CD14-positive monocyte (primary cell): ENCODE measurements around the gene ACSS1. TPM values are rescaled to one million over a fixed set of nuclear protein-coding genes. Genes with fewer than 3 reads are reported as not detected.

Experiments
- DNase-seq, 3 donors: peaks; one replicate each; pipeline ENCODE4 v3.0.0-alpha.2; 2011 to 2022
- H2AFZ ChIP-seq: 2 replicates; pipeline ENCODE4 v1.6.0; 2012; ENCODE audit warnings: mild to moderate bottlenecking, low read depth, low read length, inconsistent platforms; ENCODE audit not compliant: insufficient read depth, poor library complexity, severe bottlenecking
- H3K27ac ChIP-seq, 2 donors: 1 replicate in 1 of 2; 2 replicates in 1 of 2; pipeline ENCODE4 v1.5.1; 2012 to 2013; ENCODE audit warnings: low read length in 2 of 2, control low read depth in 1 of 2, inconsistent platforms in 1 of 2, low read depth in 1 of 2, mild to moderate bottlenecking in 1 of 2
- H3K27me3 ChIP-seq, 2 donors: one replicate each; pipeline versions ENCODE4 v1.6.0 to v1.6.1; 2011 to 2013; ENCODE audit warnings: low read length in 2 of 2; ENCODE audit not compliant: control insufficient read depth in 2 of 2, insufficient read depth in 2 of 2
- H3K36me3 ChIP-seq, 2 donors: replicated peaks in 1 of 2; 1 replicate in 1 of 2; 2 replicates in 1 of 2; pipeline versions ENCODE4 v1.5.1 to v1.6.1; 2012 to 2013; ENCODE audit warnings: low read length in 2 of 2, control low read depth in 1 of 2, inconsistent platforms in 1 of 2, mild to moderate bottlenecking in 1 of 2; ENCODE audit not compliant: insufficient read depth in 2 of 2, control insufficient read depth in 1 of 2
- H3K4me1 ChIP-seq, 2 donors: 1 replicate in 1 of 2; 2 replicates in 1 of 2; pipeline versions ENCODE4 v1.5.1 to v1.6.1; 2012 to 2013; ENCODE audit warnings: low read length in 2 of 2, control low read depth in 1 of 2, inconsistent platforms in 1 of 2, mild to moderate bottlenecking in 1 of 2, moderate library complexity in 1 of 2; ENCODE audit not compliant: insufficient read depth in 2 of 2, control insufficient read depth in 1 of 2
- H3K4me2 ChIP-seq: replicated peaks from 2 replicates; pipeline ENCODE3; 2012; ENCODE audit warnings: low read length, moderate library complexity, mild to moderate bottlenecking; ENCODE audit not compliant: poor library complexity, severe bottlenecking; ENCODE audit errors: extremely low read depth
- H3K4me3 ChIP-seq, 3 experiments: fragments of 200-600 bp in 1 of 3; sonication (generic) in 1 of 3; replicated peaks in 1 of 3; 1 replicate in 2 of 3; 2 replicates in 1 of 3; pipeline ENCODE4 v1.5.1; 2011 to 2013; ENCODE audit warnings: low read length in 3 of 3, mild to moderate bottlenecking in 3 of 3, control low read depth in 2 of 3, low read depth in 2 of 3, inconsistent platforms in 1 of 3, moderate library complexity in 1 of 3
- H3K79me2 ChIP-seq: 2 replicates; pipeline ENCODE4 v1.6.0; 2012; ENCODE audit warnings: mild to moderate bottlenecking, control low read depth, inconsistent platforms, low read length, moderate library complexity; ENCODE audit not compliant: insufficient read depth
- H3K9ac ChIP-seq: 2 replicates; pipeline ENCODE4 v1.6.0; 2017; ENCODE audit warnings: low read length, mild to moderate bottlenecking; ENCODE audit not compliant: insufficient read depth, poor library complexity, severe bottlenecking
- H3K9me3 ChIP-seq, 2 donors: replicated peaks in 1 of 2; 1 replicate in 1 of 2; 2 replicates in 1 of 2; pipeline versions ENCODE4 v1.5.1 to v1.6.1; 2012 to 2013; ENCODE audit warnings: low read length in 2 of 2, control low read depth in 1 of 2; ENCODE audit not compliant: control insufficient read depth in 1 of 2, insufficient read depth in 1 of 2
- H4K20me1 ChIP-seq: 2 replicates; pipeline ENCODE4 v1.6.0; 2012; ENCODE audit warnings: mild to moderate bottlenecking, low read length, control low read depth, moderate library complexity; ENCODE audit not compliant: insufficient read depth
- H3K27ac Mint-ChIP-seq, 7 donors: one replicate each; pipeline ENCODE4 v1.8.0; 2020; ENCODE audit warnings: mild to moderate bottlenecking in 7 of 7, mixed read lengths in 7 of 7, moderate library complexity in 6 of 7, inconsistent platforms in 2 of 7
- H3K27me3 Mint-ChIP-seq, 3 donors: one replicate each; pipeline ENCODE4 v1.8.0; 2021 to 2022; ENCODE audit warnings: low read depth in 3 of 3, mild to moderate bottlenecking in 3 of 3, mixed read lengths in 3 of 3, moderate library complexity in 3 of 3, inconsistent platforms in 1 of 3
- H3K36me3 Mint-ChIP-seq, 2 donors: one replicate each; pipeline ENCODE4 v1.8.0; 2020; ENCODE audit warnings: mixed read lengths in 2 of 2, inconsistent platforms in 1 of 2, mild to moderate bottlenecking in 1 of 2
- H3K4me1 Mint-ChIP-seq: one replicate; pipeline ENCODE4 v1.8.0; 2020; ENCODE audit warnings: mild to moderate bottlenecking, mixed read lengths
- H3K4me3 Mint-ChIP-seq, 2 donors: one replicate each; pipeline ENCODE4 v1.8.0; 2020; ENCODE audit warnings: mild to moderate bottlenecking in 2 of 2, mixed read lengths in 2 of 2, moderate library complexity in 1 of 2
- H3K9me3 Mint-ChIP-seq, 7 donors: one replicate each; pipeline ENCODE4 v1.8.0; 2020 to 2022; ENCODE audit warnings: mixed read lengths in 7 of 7, mild to moderate bottlenecking in 6 of 7, moderate library complexity in 6 of 7, inconsistent platforms in 2 of 7
- WGBS: methylation state at CpG from one replicate; pipeline ENCODE4 v1.1.5; 2013; ENCODE audit warnings: missing lambda C conversion rate; ENCODE audit not compliant: insufficient coverage; 5-methylcytosine and 5-hydroxymethylcytosine counted together
- intact Hi-C, 2 donors: fragments of 100-400 bp; cut with micrococcal nuclease; formaldehyde crosslinking; loops; one replicate each; pipeline versions ENCODE4 v1.15.0 to v1.15.1; 2023
- polyA plus RNA-seq, 3 donors: library from polyadenylated mRNA; depleted of rRNA in 1 of 3; unstranded in 2 of 3; stranded (reverse) in 1 of 3; fragments of 300-500 nt in 2 of 3; fragments of >200 nt in 1 of 3; fragmentation: Illumina TruSeq in 2 of 3; gene quantifications; 1 replicate in 2 of 3; 2 replicates in 1 of 3; pipeline ENCODE4 v1.2.3, GENCODE V29; 2012 to 2021
- TF ChIP-seq, protein P1 (sequence below): fragments of 200-600 bp; IDR thresholded peaks from one replicate; pipeline ENCODE4 v1.8.0; 2022; ENCODE audit warnings: antibody characterized with exemption, mild to moderate bottlenecking

Gene ACSS1
- polyA plus RNA-seq, 3 donors, result 26.6 to 32.0 (median 27.6) TPM

DNA sequence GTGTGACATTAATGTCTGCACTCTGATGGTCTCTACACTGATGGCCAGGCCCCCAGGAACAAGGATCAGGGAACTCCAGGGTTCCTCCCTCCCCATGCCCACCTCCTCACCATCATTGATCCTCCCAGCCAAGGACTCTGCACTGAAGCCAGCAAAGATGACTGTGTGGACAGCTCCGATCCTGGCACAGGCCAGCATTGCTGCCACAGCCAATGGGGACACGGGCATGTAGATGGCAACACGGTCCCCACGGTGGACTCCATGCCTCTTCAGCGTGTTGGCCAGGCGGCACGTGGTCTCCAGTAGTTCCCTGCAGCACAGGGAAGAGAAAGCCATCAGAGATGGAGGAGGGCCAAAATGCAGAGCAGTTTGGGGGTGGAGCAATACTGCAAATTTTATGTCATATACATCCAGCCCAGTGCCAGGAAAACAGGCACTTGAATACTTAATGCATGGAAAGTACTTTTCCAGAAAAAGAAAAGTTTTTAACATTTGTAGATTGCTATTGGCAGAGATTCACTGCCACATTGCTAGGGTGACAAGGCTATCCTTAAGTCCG lies 27.2 kb downstream of the ACSS1 start:
- Histone ChIP-seq H3K36me3 (peaks cover 10 to 25% of the 10 kb centered on the region in 2 donors), H3K27ac (no peak overlapping the region), H4K20me1 (peaks cover 7% of the 10 kb centered on the region), H3K4me3 (no peak overlapping the region), H3K27me3 (no peaks in the 10 kb centered on the region), H3K4me1 (no peaks in the 10 kb centered on the region), H3K9me3 (no peaks in the 10 kb centered on the region), H3K9ac (no peak overlapping the region), H2AFZ (no peak overlapping the region), H3K79me2 (no peaks in the 10 kb centered on the region), H3K4me2 (no peak overlapping the region)
- Mint-ChIP-seq H3K4me3 (no peak overlapping the region), H3K27me3 (no peaks in the 10 kb centered on the region), H3K27ac (peak overlapping the region in 2 of 7 donors; percentile 3 to 52), H3K36me3 (peaks cover 20 to 25% of the 10 kb centered on the region in 2 donors), H3K9me3 (no peaks in the 10 kb centered on the region), H3K4me1 (peaks cover 7% of the 10 kb centered on the region)
- DNase-seq, result no peak
- WGBS, result 95% methylated on average over 7 of the region's 8 CpGs
- intact Hi-C loops, result no loop called here
- TF ChIP-seq, protein P1, sequence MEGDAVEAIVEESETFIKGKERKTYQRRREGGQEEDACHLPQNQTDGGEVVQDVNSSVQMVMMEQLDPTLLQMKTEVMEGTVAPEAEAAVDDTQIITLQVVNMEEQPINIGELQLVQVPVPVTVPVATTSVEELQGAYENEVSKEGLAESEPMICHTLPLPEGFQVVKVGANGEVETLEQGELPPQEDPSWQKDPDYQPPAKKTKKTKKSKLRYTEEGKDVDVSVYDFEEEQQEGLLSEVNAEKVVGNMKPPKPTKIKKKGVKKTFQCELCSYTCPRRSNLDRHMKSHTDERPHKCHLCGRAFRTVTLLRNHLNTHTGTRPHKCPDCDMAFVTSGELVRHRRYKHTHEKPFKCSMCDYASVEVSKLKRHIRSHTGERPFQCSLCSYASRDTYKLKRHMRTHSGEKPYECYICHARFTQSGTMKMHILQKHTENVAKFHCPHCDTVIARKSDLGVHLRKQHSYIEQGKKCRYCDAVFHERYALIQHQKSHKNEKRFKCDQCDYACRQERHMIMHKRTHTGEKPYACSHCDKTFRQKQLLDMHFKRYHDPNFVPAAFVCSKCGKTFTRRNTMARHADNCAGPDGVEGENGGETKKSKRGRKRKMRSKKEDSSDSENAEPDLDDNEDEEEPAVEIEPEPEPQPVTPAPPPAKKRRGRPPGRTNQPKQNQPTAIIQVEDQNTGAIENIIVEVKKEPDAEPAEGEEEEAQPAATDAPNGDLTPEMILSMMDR, result no peak

DNA sequence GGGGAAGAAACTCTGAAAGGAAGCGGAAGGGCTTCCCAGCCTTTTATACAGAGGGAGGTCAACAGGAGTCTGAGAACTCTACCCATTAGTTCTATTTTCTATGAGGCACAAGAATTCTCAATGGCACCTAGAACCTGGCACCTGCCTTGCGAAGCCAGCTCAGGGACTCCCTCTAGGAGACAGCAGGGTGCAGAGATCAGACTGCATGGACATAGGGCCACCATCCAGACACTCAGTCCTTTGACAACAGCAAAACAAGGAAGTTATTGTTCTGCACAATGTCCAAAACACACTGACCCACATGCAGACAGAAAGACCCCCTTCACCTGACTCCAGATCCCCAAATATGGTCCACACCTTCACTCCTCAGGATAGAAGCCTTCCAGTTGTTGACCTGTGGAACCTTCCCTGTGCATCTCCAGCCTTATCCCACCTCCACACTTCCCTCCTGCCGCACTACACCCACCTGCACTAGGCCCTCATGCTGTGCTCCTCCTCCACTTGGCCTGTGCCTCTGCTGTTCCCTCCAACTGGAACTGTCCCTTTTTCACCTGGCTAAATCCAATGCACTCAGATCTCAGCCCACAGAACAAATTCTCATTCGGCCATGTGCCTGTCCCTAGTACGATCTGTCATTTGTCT lies 27.8 kb downstream of the ACSS1 start:
- Histone ChIP-seq H3K4me3 (no peak overlapping the region), H3K9ac (no peak overlapping the region), H3K4me1 (no peaks in the 10 kb centered on the region), H4K20me1 (peaks cover 12% of the 10 kb centered on the region), H3K9me3 (no peaks in the 10 kb centered on the region), H2AFZ (no peak overlapping the region), H3K27ac (no peak overlapping the region), H3K79me2 (no peaks in the 10 kb centered on the region), H3K36me3 (peaks cover 10 to 25% of the 10 kb centered on the region in 2 donors), H3K4me2 (no peak overlapping the region), H3K27me3 (no peaks in the 10 kb centered on the region)
- H3K27me3 Mint-ChIP-seq, result no peaks in the 10 kb centered on the region
- H3K4me1 Mint-ChIP-seq, result peaks cover 6% of the 10 kb centered on the region
- 100% methylated on average over 3 of the region's 5 CpGs for WGBS
- H3K36me3 Mint-ChIP-seq, result peaks cover 20 to 27% of the 10 kb centered on the region in 2 donors
- intact Hi-C loops, result no loop called here
- no peak overlapping the region for H3K4me3 Mint-ChIP-seq
- TF ChIP-seq, protein P1, result no peak
- H3K27ac Mint-ChIP-seq, result peak overlapping the region in 1 of 7 donors; percentile 81
- H3K9me3 Mint-ChIP-seq, result no peaks in the 10 kb centered on the region
- DNase-seq, result no peak
